ENCODE results near the gene KNDC1.

KNDC1 gene

DNA sequence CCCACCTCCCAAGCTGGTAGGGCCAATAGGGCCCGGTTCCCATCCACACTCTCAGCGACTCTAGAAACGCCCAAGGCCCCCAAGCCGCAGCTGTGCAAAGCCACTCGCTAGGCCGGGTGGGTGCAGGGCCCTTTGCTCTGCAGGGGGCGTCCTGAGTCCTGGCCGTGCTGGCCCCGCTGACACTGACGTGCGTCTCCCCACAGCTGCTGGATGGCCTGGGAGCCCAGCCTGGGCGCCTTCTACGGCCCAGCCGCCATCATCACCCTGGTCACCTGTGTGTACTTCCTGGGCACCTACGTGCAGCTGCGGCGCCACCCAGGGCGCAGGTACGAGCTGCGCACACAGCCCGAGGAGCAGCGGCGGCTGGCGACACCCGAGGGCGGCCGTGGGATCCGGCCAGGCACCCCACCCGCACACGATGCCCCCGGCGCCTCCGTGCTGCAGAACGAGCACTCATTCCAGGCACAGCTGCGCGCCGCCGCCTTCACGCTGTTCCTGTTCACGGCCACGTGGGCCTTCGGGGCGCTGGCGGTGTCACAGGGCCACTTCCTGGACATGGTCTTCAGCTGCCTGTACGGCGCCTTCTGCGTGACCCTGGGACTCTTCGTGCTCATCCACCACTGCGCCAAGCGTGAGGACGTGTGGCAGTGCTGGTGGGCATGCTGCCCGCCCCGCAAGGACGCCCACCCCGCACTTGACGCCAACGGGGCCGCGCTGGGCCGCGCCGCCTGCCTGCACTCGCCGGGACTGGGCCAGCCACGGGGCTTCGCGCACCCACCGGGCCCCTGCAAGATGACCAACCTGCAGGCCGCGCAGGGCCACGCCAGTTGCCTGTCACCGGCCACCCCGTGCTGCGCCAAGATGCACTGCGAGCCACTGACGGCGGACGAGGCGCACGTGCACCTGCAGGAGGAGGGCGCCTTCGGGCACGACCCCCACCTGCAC, 31.6 kb upstream of the KNDC1 start:
- no peak overlapping the region for H3K9ac ChIP-seq (ENCODE audit: low read depth, low read length)
- H3K4me1 ChIP-seq (ENCODE audit: control insufficient read depth, insufficient read depth, low read length): no peaks in the 10 kb centered on the region
- no peak overlapping the region for H3K4me3 ChIP-seq (ENCODE audit: low read depth, low read length)
- no peaks in the 10 kb centered on the region for H3K9me3 ChIP-seq (ENCODE audit: control insufficient read depth, insufficient read depth, low read length)
- no peaks in the 10 kb centered on the region for H3K36me3 ChIP-seq (ENCODE audit: control insufficient read depth, insufficient read depth, low read length)
- H3K27me3 ChIP-seq (ENCODE audit: control insufficient read depth, insufficient read depth, low read length): no peaks in the 10 kb centered on the region

DNA sequence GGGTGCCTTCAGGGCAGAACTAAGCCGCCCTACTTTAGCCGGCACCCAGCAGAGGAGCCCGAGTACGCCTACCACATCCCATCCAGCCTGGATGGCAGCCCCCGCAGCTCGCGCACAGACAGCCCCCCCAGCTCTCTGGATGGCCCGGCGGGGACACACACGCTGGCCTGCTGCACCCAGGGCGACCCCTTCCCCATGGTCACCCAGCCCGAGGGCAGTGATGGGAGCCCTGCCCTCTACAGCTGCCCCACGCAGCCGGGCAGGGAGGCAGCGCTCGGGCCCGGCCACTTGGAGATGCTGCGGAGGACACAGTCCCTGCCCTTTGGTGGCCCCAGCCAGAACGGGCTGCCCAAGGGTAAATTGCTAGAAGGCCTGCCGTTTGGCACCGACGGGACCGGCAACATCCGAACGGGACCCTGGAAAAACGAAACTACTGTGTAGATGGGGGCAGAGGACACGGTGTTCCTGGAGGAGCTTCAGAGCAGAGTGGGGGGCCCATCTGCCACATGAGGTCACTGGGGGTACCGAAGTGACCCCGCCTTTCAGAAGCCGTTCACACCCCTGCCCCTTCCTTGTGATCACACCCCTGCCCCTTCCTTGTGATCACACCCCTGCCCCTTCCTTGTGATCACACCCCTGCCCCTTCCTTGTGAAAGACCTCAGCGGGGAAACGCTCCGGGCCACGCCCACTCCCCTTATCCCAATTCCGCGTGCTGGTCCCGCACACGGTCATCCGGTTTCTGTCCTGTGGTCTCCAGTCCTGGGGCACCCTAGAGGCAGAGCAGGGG, 30.8 kb upstream of the KNDC1 start:
- Histone ChIP-seq H3K27me3 (ENCODE audit: control insufficient read depth, insufficient read depth, low read length) (no peaks in the 10 kb centered on the region), H3K4me3 (ENCODE audit: low read depth, low read length) (no peak overlapping the region), H3K36me3 (ENCODE audit: control insufficient read depth, insufficient read depth, low read length) (no peaks in the 10 kb centered on the region), H3K4me1 (ENCODE audit: control insufficient read depth, insufficient read depth, low read length) (no peaks in the 10 kb centered on the region), H3K9ac (ENCODE audit: low read depth, low read length) (no peak overlapping the region), H3K9me3 (ENCODE audit: control insufficient read depth, insufficient read depth, low read length) (no peaks in the 10 kb centered on the region)

DNA sequence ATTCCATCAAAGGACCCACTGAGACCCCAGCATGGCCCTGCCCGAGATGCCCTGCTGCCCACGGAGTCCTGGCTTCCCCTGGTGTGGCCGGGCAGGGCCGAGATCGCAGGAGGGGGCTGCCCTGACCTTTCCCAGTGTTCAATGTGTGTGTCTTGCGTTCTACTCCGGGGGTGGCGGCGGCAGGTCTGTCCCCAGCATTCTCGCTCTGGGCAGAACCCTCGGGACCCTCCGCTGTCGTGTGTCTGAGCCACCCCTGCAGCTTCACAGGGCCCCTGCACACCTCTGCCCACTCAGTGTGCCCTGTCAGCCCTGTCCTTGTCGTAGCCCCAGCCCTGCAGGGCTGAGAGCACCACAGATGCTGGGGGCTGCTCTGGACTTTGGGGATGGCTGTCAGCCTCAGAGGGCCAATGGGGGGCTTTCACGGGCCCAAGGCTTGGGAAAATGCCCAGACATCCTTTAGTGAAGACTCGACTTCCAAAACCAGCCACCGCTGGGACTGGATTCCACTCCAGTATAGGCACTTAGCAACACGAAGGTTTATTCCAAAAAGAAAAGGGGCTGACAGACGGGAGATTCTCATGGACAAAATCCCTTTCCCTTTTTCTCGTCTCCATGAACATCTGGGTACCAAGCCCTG, 30.0 kb upstream of the KNDC1 start:
- no peaks in the 10 kb centered on the region for H3K4me1 ChIP-seq (ENCODE audit: control insufficient read depth, insufficient read depth, low read length)
- H3K9ac ChIP-seq (ENCODE audit: low read depth, low read length): no peak overlapping the region
- H3K4me3 ChIP-seq (ENCODE audit: low read depth, low read length): no peak overlapping the region
- H3K27me3 ChIP-seq (ENCODE audit: control insufficient read depth, insufficient read depth, low read length): no peaks in the 10 kb centered on the region
- no peaks in the 10 kb centered on the region for H3K9me3 ChIP-seq (ENCODE audit: control insufficient read depth, insufficient read depth, low read length)
- no peaks in the 10 kb centered on the region for H3K36me3 ChIP-seq (ENCODE audit: control insufficient read depth, insufficient read depth, low read length)

DNA sequence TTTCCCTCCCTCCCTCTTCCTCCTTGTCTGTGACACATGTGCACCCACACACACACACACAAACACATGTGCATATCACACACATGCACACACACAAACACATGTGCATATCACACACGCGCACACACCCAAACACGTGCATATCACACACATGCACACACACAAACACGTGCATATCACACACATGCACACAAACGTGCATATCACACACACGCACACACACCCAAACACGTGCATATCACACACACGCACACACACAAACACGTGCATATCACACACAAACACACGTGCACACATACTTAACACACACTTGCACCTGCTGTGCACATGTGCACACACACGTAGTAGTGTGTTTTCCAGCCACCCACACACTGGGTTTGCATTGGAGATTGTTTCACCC, 29.4 kb upstream of the KNDC1 start:
- Histone ChIP-seq H3K4me1 (ENCODE audit: control insufficient read depth, insufficient read depth, low read length) (no peaks in the 10 kb centered on the region), H3K9me3 (ENCODE audit: control insufficient read depth, insufficient read depth, low read length) (no peaks in the 10 kb centered on the region), H3K27me3 (ENCODE audit: control insufficient read depth, insufficient read depth, low read length) (no peaks in the 10 kb centered on the region), H3K9ac (ENCODE audit: low read depth, low read length) (no peak overlapping the region), H3K36me3 (ENCODE audit: control insufficient read depth, insufficient read depth, low read length) (no peaks in the 10 kb centered on the region), H3K4me3 (ENCODE audit: low read depth, low read length) (no peak overlapping the region)

DNA sequence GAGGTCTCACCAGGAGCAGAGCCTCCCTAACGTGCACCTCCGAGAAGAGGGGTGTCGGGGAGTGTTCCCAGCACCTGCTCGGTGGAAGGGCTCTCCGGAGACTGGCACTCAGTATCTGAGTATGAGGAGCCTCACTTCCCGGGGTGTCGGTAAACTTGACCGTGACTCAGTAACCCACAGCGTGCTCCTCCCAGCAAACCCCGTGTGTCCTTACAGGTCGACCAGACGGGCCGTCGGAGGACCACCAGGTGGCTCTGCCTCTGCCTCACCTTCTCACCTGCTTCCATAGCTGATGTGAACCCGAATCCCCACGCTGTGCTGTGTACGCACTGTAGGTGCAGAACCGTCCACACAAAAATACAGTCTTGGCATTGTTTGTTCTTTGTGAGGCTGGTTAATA, 29.0 kb upstream of the KNDC1 start:
- Histone ChIP-seq H3K9ac (ENCODE audit: low read depth, low read length) (no peak overlapping the region), H3K9me3 (ENCODE audit: control insufficient read depth, insufficient read depth, low read length) (no peaks in the 10 kb centered on the region), H3K36me3 (ENCODE audit: control insufficient read depth, insufficient read depth, low read length) (no peaks in the 10 kb centered on the region)

DNA sequence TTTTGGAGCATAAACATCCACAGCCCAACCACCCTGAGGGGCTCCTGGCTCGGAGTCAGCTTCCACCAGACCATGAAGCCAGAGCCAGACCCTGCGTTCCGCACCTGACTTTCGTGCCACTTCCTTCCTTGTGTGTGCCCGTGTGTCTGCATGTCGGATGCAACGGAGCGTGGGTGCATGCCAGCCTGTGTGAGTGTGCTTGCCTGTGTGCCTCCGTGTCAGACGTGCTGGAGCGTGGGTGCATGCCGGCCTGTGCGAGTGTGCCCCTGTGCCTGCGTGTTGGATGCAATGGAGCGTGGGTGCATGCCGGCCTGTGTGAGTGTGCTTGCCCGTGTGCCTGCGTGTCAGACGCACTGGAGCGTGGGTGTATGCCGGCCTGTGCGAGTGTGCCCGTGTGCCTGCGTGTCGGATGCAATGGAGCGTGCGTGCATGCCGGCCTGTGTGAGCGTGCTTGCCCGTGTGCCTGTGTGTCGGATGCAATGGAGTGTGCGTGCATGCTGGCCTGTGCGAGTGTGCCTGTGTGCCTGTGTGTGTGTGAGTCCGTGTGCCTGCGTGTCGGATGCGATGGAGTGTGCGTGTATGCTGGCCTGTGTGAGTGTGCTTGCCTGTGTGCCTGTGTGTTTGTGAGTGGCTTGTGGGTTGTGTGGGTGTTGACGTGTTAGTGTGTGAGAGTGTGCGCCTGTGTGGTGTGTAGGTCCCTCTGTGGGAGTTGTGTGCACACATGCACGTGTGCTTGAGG, 28.1 kb upstream of the KNDC1 start:
- Histone ChIP-seq H3K36me3 (ENCODE audit: control insufficient read depth, insufficient read depth, low read length) (no peaks in the 10 kb centered on the region), H3K27me3 (ENCODE audit: control insufficient read depth, insufficient read depth, low read length) (no peaks in the 10 kb centered on the region), H3K4me3 (ENCODE audit: low read depth, low read length) (no peak overlapping the region), H3K9me3 (ENCODE audit: control insufficient read depth, insufficient read depth, low read length) (no peaks in the 10 kb centered on the region), H3K4me1 (ENCODE audit: control insufficient read depth, insufficient read depth, low read length) (no peaks in the 10 kb centered on the region), H3K9ac (ENCODE audit: low read depth, low read length) (no peak overlapping the region)

More for the DNA sequence above, 29.0 kb upstream of the KNDC1 start:
- Histone ChIP-seq H3K4me3 (ENCODE audit: low read depth, low read length) (no peak overlapping the region), H3K4me1 (ENCODE audit: control insufficient read depth, insufficient read depth, low read length) (no peaks in the 10 kb centered on the region), H3K27me3 (ENCODE audit: control insufficient read depth, insufficient read depth, low read length) (no peaks in the 10 kb centered on the region)

DNA sequence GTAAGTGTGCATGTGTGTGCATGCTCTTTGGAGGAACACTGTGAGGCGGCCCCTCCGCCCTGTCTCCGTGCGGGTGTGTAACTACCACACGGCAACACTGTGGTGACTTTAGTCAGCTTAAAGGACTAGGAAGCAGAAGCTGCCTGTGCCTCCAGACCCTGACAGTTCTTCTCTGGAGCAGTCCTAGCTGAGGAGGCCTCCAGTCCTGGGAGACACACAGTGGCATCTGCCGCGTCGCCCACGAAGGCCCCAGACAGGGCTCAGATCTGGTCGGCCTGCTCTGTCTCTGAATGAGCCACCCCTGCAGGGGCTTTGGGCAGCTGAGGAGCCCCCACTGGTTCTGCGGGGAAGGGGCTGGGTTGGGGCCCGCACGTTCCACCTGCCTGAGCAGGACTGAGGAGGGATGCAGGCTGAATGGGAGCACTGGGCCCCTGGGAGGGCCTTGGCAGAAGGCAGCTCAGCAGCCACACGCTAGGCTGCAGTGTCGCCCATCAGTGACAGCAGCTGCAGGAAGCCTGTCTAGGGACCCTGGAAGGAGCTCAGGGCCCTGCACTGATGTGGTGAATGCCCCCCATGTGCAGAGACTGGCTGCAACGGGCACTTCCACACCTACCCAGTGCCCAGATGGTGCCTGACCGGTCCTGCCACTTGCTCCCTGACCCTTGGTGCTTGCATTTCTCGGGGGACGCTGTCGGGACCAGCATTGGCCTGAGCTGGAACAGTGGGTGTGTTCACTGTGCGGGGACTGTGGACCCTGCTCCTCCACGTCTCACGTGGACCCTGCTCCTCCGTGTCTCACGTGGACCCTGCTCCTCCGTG, 27.3 kb upstream of the KNDC1 start:
- no peaks in the 10 kb centered on the region for H3K36me3 ChIP-seq (ENCODE audit: control insufficient read depth, insufficient read depth, low read length)
- H3K9me3 ChIP-seq (ENCODE audit: control insufficient read depth, insufficient read depth, low read length): no peaks in the 10 kb centered on the region
- no peak overlapping the region for H3K4me3 ChIP-seq (ENCODE audit: low read depth, low read length)
- H3K27me3 ChIP-seq (ENCODE audit: control insufficient read depth, insufficient read depth, low read length): no peaks in the 10 kb centered on the region
- no peak overlapping the region for H3K9ac ChIP-seq (ENCODE audit: low read depth, low read length)
- no peaks in the 10 kb centered on the region for H3K4me1 ChIP-seq (ENCODE audit: control insufficient read depth, insufficient read depth, low read length)

DNA sequence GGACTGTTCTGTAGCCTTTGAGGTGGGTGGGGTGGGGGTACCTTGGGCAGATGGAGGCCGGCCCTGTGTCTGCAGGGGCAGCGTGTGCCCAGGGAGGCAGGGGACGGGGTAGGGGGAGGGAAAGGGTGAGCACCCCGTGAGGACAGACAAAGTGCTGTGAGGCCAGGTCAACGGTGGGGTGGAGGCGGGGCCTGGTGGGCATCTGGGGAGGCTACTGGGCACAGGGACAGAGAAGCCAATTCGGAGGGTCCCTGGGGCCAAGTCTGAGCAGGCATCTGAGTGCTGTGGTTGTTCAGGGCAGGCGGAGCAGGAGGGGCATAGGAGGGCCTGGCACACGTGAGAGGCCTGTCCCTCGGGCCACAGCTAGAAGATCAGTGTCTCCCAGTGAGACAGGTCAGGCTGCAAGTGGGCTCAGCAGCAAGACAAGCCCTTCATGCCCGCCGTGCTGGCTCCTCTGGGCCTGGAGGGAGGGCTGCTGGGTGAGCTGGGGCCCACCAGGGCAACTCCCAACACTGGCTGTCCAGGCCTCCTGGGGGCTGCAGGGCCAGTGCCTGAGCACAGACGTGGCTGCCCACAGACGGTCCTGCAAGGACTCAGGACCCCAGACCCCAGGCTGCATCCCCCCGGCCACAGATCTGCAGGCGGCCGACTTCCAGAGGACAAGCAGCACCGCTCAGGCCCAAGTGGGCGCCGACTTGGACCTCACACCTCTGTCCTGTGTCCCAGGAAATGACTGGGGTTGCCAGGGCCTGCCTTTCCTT, 26.4 kb upstream of the KNDC1 start:
- H3K27me3 ChIP-seq (ENCODE audit: control insufficient read depth, insufficient read depth, low read length): no peaks in the 10 kb centered on the region
- no peak overlapping the region for H3K4me3 ChIP-seq (ENCODE audit: low read depth, low read length)
- no peak overlapping the region for H3K9ac ChIP-seq (ENCODE audit: low read depth, low read length)
- no peaks in the 10 kb centered on the region for H3K36me3 ChIP-seq (ENCODE audit: control insufficient read depth, insufficient read depth, low read length)
- no peaks in the 10 kb centered on the region for H3K9me3 ChIP-seq (ENCODE audit: control insufficient read depth, insufficient read depth, low read length)
- H3K4me1 ChIP-seq (ENCODE audit: control insufficient read depth, insufficient read depth, low read length): no peaks in the 10 kb centered on the region

DNA sequence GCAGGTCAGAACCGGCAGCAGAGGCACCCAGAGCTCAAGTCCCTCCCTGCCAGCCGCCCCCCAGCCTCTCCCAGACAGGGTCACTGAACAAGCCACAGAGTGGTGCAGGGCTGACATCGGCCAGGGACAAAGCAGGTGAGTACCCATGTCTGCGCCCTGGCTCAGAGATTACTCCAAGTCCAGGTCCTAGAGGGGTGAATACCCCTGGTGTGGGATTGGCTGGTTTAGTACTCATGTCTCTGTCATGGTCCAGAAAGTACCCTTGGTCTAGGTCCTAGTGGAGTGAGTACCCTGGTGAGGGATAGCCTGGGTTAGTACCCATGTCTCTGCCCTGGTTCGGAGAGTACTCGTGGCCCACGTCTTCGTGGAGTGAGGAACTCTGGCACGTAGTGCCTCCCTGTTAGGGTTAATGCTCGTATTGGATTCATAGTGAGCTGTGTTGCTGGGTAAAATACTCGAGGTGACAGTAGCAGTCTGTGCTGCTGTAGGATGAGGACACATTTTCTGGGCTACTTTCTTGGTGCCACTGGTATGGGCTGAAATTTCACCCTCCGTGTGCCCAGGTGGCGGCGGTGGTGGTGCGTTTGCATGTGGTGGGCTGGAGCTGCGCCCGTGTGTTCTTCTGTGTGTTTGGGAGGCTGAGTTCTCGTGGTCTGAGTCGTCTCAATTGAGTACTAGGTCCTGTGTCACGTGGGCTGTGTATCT, 25.5 kb upstream of the KNDC1 start:
- no peaks in the 10 kb centered on the region for H3K9me3 ChIP-seq (ENCODE audit: control insufficient read depth, insufficient read depth, low read length)
- no peak overlapping the region for H3K9ac ChIP-seq (ENCODE audit: low read depth, low read length)
- H3K36me3 ChIP-seq (ENCODE audit: control insufficient read depth, insufficient read depth, low read length): no peaks in the 10 kb centered on the region
- H3K4me1 ChIP-seq (ENCODE audit: control insufficient read depth, insufficient read depth, low read length): no peaks in the 10 kb centered on the region
- H3K4me3 ChIP-seq (ENCODE audit: low read depth, low read length): no peak overlapping the region
- H3K27me3 ChIP-seq (ENCODE audit: control insufficient read depth, insufficient read depth, low read length): no peaks in the 10 kb centered on the region

DNA sequence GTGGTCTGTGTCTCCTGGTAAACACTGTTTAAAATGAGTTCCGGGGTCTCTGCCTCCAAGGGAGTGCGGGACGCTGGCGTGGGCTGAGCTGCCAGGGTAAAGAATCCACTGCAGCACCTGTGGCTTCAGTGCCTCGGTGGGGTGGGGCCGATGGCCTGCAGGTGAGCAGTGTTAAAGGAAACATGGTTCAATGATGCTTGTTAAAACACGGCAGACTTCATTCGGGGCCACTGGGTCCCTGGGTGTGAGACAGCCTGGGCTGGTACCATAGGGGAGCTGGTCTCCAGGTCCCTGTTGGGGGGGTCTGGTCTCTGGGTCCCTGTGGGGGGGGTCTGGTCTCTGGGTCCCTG, 24.9 kb upstream of the KNDC1 start:
- no peaks in the 10 kb centered on the region for H3K27me3 ChIP-seq (ENCODE audit: control insufficient read depth, insufficient read depth, low read length)
- H3K36me3 ChIP-seq (ENCODE audit: control insufficient read depth, insufficient read depth, low read length): no peaks in the 10 kb centered on the region
- H3K9me3 ChIP-seq (ENCODE audit: control insufficient read depth, insufficient read depth, low read length): no peaks in the 10 kb centered on the region
- H3K9ac ChIP-seq (ENCODE audit: low read depth, low read length): no peak overlapping the region
- no peaks in the 10 kb centered on the region for H3K4me1 ChIP-seq (ENCODE audit: control insufficient read depth, insufficient read depth, low read length)
- no peak overlapping the region for H3K4me3 ChIP-seq (ENCODE audit: low read depth, low read length)
